Kidney (tissue), 14 donors: ENCODE data around the gene NFKBIE. TPM values are rescaled to one million over a fixed set of nuclear protein-coding genes. Genes with fewer than 3 reads are reported as not detected.
A peak's percentile ranks its signal among the peaks of the same experiment; 100 is the strongest.

Experiments used
- DNase-seq, 5 donors: peaks; one replicate each; pipeline ENCODE4 v3.0.0-alpha.2; 2013 to 2020
- FAIRE-seq: peaks from 2 replicates; lab custom pipeline; 2012; peaks lifted over from hg19 to GRCh38; lab: Jason Lieb, UNC
- H3K27ac ChIP-seq, 2 donors: one replicate each; pipeline ENCODE4 v1.7.0; 2013; ENCODE audit warnings: low read depth in 2 of 2, low read length in 2 of 2, inconsistent platforms in 1 of 2
- H3K27me3 ChIP-seq: one replicate; pipeline ENCODE4 v1.7.1; 2013; ENCODE audit warnings: low read length, inconsistent platforms; ENCODE audit not compliant: control insufficient read depth, insufficient read depth
- H3K36me3 ChIP-seq, 3 donors: one replicate each; pipeline versions ENCODE4 v1.7.0 to v1.7.1; 2013; ENCODE audit warnings: low read length in 3 of 3, control low read depth in 1 of 3, inconsistent platforms in 1 of 3; ENCODE audit not compliant: insufficient read depth in 3 of 3, control insufficient read depth in 2 of 3
- H3K4me1 ChIP-seq, 3 donors: one replicate each; pipeline versions ENCODE4 v1.7.0 to v1.7.1; 2013; ENCODE audit warnings: low read length in 3 of 3, inconsistent platforms in 1 of 3, low read depth in 1 of 3; ENCODE audit not compliant: control insufficient read depth in 2 of 3, insufficient read depth in 2 of 3
- H3K4me3 ChIP-seq, 3 donors: one replicate each; pipeline versions ENCODE4 v1.7.0 to v1.8.1; 2013; ENCODE audit warnings: low read length in 3 of 3, control low read depth in 1 of 3, inconsistent platforms in 1 of 3
- H3K9ac ChIP-seq, 3 donors: one replicate each; pipeline versions ENCODE4 v1.7.0 to v1.7.1; 2013; ENCODE audit warnings: low read length in 3 of 3, control low read depth in 1 of 3, inconsistent platforms in 1 of 3
- H3K9me3 ChIP-seq, 3 donors: one replicate each; pipeline versions ENCODE4 v1.7.0 to v1.7.1; 2013; ENCODE audit warnings: low read length in 3 of 3, control low read depth in 1 of 3, inconsistent platforms in 1 of 3; ENCODE audit not compliant: control insufficient read depth in 2 of 3, insufficient read depth in 1 of 3
- CTCF ChIP-seq: IDR thresholded peaks from 3 replicates; pipeline ENCODE4 v1.5.1; 2012; ENCODE audit warnings: mild to moderate bottlenecking, moderate library complexity, borderline replicate concordance; ENCODE audit not compliant: insufficient read depth; ENCODE audit errors: extremely low read depth
- intact Hi-C: fragments of 100-400 bp; cut with DNase I; formaldehyde crosslinking; loops from one replicate; pipeline ENCODE4 v1.11.1; 2022
- polyA plus RNA-seq: library from polyadenylated mRNA; stranded (reverse); fragments of 350-450 nt; fragmentation: Illumina TruSeq; extraction: RNeasy Lipid Tissue Mini Kit (QIAGEN cat#74804); gene quantifications from one replicate; pipeline ENCODE4 v1.2.3, GENCODE V29; 2014; ENCODE audit warnings: low read depth, low replicate concordance; ENCODE audit not compliant: insufficient read depth
- total RNA-seq: library from RNA; stranded (reverse); fragmentation: NEBNext Ultra II Directional; extraction: Animal tissue kit (Norgen Biotek cat#: 25700); gene quantifications from one replicate; pipeline ENCODE4 v1.2.1, GENCODE V29; 2021
- donor health status: control.
- donor health status: control.
- donor health status: control.
- donor health status: control.
- donor health status: control.
- donor health status: DM: yes; HTN: yes; CAD: no.
- donor health status: Normal renal cell carcinoma (clear cell type).

The NFKBIE gene
- total and polyA plus RNA-seq, 2 donors from 2014 or later: 12.6 to 19.0 TPM

- H3K9me3 ChIP-seq: no peaks in the 10 kb centered on the region
Observed at GRCh38 chr6:44251576-44252524, 13.5 kb downstream of the NFKBIE start.

GRCh38 chr6:44250718-44251123 lies 14.6 kb downstream of the NFKBIE start:
- Histone ChIP-seq H3K4me3 (no peak overlapping the region), H3K9me3 (no peaks in the 10 kb centered on the region), H3K36me3 (peaks cover 20 to 53% (median 46%) of the 10 kb centered on the region in 3 donors), H3K9ac (no peak overlapping the region), H3K4me1 (peaks cover 0 to 5% (median 0%) of the 10 kb centered on the region in 3 donors), H3K27me3 (no peaks in the 10 kb centered on the region), H3K27ac (peak overlapping the region in 1 of 2 donors; percentile 1)
- no peak for TF ChIP-seq CTCF
- intact Hi-C loops: no loop called here
- no peak for FAIRE-seq
- DNase-seq: no peak

More at GRCh38 chr6:44251576-44252524, 13.5 kb downstream of the NFKBIE start:
- H3K36me3 ChIP-seq: peaks cover 20 to 53% (median 46%) of the 10 kb centered on the region in 3 donors
- no peaks in the 10 kb centered on the region for H3K27me3 ChIP-seq
- H3K27ac ChIP-seq: no peak overlapping the region
- H3K4me3 ChIP-seq: no peak overlapping the region
- no peak overlapping the region for H3K9ac ChIP-seq
- no peak for TF ChIP-seq CTCF
- DNase-seq (no peak), FAIRE-seq (no peak)
- intact Hi-C loops: no loop called here
- H3K4me1 ChIP-seq: peaks cover 0 to 9% (median 0%) of the 10 kb centered on the region in 3 donors

GRCh38 chr6:44250067-44250717 lies 15.2 kb downstream of the NFKBIE start:
- Histone ChIP-seq H3K27ac (peak overlapping the region in 1 of 2 donors; percentile 1), H3K9me3 (no peaks in the 10 kb centered on the region), H3K4me1 (peaks cover 0 to 10% (median 0%) of the 10 kb centered on the region in 3 donors), H3K36me3 (peaks cover 20 to 53% (median 44%) of the 10 kb centered on the region in 3 donors), H3K27me3 (no peaks in the 10 kb centered on the region), H3K9ac (no peak overlapping the region), H3K4me3 (no peak overlapping the region)
- no peak for FAIRE-seq
- no peak for TF ChIP-seq CTCF
- intact Hi-C loops: no loop called here
- DNase-seq: no peak
